Astrocyte of the spinal cord (primary cell): ENCODE data around the gene RHOB.

ENCODE experiments used
- DNase-seq: peaks from one replicate; pipeline ENCODE4 v3.0.0; 2011; ENCODE audit warnings: low read depth, low spot score
- H3K4me3 ChIP-seq: 2 replicates; pipeline ENCODE4 v1.5.1; 2011; ENCODE audit warnings: low read depth, mild to moderate bottlenecking, low read length, moderate library complexity
- in situ Hi-C: cut with HindIII; loops from 2 replicates; pipeline ENCODE4 v1.10.0; 2017; ENCODE audit warnings: low sequenced_read_pairs
- TF ChIP-seq, protein P1 (sequence below): IDR thresholded peaks from 2 replicates; pipeline ENCODE4 v1.5.1; 2012; ENCODE audit warnings: low read depth, mild to moderate bottlenecking, low read length, inconsistent platforms

RHOB gene

DNA sequence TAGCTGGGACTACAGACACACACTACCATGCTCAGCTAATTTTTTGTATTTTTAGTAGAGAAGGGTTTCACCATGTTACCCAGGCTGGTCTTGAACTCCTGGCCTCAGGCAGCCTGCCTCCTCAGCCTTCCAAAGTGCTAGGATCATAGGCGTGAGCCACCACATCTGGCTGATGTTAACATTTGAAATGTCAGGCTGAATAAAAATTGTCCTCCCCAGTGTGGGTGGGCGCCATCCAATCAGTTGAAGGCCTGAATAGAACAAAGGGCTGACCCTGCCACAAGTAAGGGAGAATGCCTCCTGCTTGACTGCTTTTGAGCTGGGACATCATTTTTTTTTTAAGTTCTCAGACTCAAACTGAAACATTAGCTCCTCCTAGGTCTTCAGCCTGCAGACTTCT, 21.0 kb upstream of the RHOB start:
- H3K4me3 ChIP-seq, result no peak overlapping the region
- TF ChIP-seq, protein P1, sequence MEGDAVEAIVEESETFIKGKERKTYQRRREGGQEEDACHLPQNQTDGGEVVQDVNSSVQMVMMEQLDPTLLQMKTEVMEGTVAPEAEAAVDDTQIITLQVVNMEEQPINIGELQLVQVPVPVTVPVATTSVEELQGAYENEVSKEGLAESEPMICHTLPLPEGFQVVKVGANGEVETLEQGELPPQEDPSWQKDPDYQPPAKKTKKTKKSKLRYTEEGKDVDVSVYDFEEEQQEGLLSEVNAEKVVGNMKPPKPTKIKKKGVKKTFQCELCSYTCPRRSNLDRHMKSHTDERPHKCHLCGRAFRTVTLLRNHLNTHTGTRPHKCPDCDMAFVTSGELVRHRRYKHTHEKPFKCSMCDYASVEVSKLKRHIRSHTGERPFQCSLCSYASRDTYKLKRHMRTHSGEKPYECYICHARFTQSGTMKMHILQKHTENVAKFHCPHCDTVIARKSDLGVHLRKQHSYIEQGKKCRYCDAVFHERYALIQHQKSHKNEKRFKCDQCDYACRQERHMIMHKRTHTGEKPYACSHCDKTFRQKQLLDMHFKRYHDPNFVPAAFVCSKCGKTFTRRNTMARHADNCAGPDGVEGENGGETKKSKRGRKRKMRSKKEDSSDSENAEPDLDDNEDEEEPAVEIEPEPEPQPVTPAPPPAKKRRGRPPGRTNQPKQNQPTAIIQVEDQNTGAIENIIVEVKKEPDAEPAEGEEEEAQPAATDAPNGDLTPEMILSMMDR, result no peak
- in situ Hi-C loops, result no loop called here
- no peak for DNase-seq

DNA sequence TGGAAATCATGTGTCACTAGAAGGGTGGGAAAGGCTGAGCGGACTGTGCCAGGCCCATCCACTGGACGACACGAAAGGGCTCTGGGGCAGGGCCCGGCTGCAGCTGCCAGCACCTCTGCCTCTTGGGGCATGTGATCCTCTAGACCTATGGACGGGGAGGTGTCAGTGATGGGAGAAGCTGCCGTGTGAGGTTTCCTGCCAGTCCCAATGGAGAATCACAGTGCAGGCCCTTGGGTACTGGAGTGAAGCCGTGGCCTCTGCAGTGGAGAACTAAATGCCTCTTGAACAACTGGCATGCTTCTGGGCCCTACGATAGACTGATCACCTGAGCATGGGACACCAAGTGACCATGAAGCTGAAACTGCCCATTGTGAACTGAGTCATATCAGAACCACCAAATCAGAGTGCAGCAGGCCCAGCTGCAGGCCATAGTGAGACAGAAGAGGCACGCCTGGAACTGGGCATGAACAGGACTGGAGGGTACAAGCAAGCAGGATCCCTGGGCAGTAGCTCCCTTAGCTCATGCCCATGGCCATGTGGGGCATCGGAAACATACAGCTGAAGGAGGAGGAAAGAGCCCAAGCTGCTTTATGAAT, 18.8 kb upstream of the RHOB start:
- in situ Hi-C loops, result no loop called here
- no peak for DNase-seq
- H3K4me3 ChIP-seq, result no peak overlapping the region

DNA sequence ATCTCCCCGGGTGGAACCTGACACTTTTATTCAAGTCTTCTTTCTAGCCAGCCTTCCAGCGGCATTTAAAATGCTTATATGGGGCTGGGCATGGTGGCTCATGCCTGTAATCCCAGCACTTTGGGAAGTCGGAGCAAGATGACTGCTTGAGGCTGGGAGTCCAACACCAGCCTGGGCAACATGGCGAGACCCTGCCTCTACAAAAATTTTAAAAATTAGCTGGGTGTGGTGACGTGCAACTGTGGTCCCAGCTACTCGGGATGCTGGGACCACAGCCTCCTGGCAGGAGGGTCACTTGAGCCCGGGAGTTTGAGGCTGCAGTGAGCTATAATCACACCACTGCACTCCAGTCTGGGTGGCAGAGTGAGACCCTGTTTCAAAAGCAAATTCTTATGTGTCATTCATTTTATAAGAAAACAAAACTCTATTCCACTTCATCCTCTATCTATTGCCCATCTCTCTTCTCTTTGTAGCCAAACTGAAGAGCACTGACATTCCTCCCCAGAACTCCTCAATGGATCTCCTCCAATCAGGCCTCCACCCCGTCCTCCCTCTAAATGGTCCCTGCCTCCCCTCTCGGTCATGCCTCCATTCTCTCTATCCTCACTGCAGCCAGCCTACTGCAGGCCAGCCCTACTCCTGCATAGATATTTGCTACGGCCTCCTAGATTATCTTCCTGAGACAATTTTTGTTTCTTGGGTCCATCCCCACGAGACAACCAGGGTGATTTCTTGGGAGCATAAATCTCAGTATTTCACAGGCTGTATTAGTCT, 18.0 kb upstream of the RHOB start:
- no peak overlapping the region for H3K4me3 ChIP-seq
- in situ Hi-C loops, result no loop called here
- no peak for DNase-seq
- TF ChIP-seq, protein P1, result no peak

More for the DNA sequence above, 18.8 kb upstream of the RHOB start:
- TF ChIP-seq, protein P1, result no peak

DNA sequence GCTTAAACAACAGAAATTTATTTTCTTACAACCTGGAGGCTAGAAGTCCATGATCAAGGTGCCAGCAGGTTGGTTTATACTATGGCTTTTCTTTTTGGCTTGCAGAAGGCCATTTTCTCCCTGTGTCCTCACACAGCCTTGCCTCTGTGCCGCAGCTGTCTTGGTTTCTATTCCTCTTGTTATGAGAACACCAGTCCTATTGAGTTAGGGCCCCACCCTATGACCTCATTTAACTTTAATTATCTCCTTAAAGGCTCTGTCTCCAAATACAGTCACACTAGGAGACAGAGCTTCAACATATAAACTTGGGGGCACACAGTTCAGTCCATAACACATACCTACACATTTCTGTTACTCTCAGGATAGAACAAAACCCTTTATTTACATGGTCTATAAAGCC, 17.3 kb upstream of the RHOB start:
- in situ Hi-C loops, result no loop called here
- DNase-seq, result no peak
- TF ChIP-seq, protein P1, result no peak
- H3K4me3 ChIP-seq, result no peak overlapping the region

DNA sequence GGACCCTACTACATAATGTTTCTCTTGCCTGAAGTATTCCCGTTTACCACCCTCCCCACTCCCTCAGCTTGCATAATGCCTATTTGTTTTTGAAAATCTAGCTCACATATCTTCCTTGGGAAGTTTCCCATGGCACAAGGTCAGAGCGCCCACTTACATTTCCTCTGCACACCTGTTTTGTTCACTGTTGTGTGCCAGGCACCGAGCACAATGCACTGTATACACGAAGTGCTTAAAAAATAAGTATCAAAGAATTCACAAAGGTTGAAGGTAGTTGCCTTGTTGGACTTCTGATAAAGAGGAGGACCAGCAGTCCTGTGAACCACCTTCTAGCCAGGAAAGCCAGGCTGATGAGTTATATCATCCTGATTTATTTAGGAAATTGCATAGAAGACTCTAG, 16.8 kb upstream of the RHOB start:
- H3K4me3 ChIP-seq, result no peak overlapping the region
- TF ChIP-seq, protein P1, result no peak
- DNase-seq, result no peak
- in situ Hi-C loops, result no loop called here

DNA sequence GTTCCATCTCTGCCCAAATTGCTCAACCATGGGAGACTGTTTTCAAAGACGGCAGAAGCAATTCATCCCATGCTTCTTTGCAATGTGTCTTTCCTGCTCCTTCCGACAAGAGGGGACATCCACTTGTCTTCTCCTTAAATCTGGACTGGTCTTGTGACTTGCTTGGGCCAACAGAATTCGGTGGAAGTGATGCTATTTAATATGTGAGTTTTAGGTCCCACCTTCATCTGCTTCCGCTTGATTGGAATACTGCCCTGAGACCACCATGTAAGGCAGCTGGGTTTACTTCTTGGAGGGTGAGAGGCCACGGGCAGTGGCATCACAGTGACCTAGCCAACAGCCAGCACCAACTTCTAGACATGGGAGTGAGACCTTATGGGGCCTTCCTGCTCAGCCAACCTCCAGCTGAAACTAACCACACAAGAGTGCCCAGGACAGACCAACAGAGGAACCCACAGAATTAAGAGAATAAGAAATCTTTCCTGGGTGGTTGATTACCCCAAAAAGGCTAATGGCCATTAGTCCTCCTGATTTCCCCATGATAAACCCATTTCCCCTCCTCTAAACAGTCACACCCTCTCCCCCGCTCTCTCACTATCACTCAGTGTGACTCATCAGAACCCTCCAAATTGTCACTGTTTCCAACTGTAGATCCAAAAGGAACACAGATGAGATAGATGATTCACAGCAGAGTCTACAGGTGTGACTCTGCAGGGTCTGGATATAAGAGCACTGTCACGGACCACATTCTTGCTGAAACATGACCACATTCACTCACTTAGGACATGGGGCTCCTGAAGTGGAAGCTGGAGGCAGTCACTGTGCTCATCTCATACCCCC, 16.2 kb upstream of the RHOB start:
- TF ChIP-seq, protein P1, result no peak
- H3K4me3 ChIP-seq, result no peak overlapping the region
- in situ Hi-C loops, result no loop called here
- no peak for DNase-seq
